ENCODE measurements around the gene YIF1A. TPM values are rescaled to one million over a fixed set of nuclear protein-coding genes. Genes with fewer than 3 reads are reported as not detected.

YIF1A gene
- total and polyA plus RNA-seq, 2 of the 4 experiments (the other 2 are of a cell fraction) = 128 to 207 TPM

DNA sequence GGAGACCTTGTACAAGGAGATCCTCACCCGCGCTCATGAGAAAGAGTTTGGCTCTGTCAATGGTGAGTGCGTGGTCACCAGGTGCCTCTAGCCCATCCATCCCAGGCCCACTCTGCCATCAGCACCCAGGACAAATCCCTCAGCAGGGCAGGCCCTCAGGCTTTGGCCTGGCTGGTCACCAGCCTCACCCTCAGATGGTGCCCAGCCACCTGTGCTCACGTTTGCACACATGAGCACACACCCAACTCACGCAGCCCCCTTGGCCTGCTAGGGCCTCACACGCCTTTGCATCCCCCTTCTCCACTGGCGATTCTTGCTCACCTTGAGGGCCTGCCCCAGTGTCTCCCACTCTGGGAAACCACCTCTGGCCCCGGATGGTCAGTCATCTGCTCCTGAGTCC, 24.6 kb downstream of the YIF1A start:
- no peak overlapping the region for H2BK120ac ChIP-seq (ENCODE audit: low read depth, low read length)
- H4K91ac ChIP-seq (ENCODE audit: insufficient read depth, low read depth, low read length) = no peak overlapping the region
- POLR2A ChIA-PET (ENCODE audit: unreplicated experiment) = no interaction called here
- H2BK15ac ChIP-seq (ENCODE audit: low read depth, low read length) = no peak overlapping the region
- H4K20me1 ChIP-seq (ENCODE audit: insufficient read depth, low read length) = peaks cover 16% of the 10 kb centered on the region; the same call in 1 of the 2 replicates
- no peak overlapping the region for H3K4me2 ChIP-seq (ENCODE audit: low read depth, low read length)
- no peak overlapping the region for H4K5ac ChIP-seq (ENCODE audit: low read depth, low read length)
- H3K4me1 ChIP-seq (ENCODE audit: control insufficient read depth, insufficient read depth, low read length) = peaks cover 4% of the 10 kb centered on the region; the same call in 1 of the 2 replicates
- in situ Hi-C loops (cut with MboI; ENCODE audit: low sequenced_read_pairs) (no loop called here), intact Hi-C loops (cut with micrococcal nuclease) (no loop called here), dilution Hi-C loops (cut with HindIII; ENCODE audit: low sequenced_read_pairs, unreplicated experiment) (no loop called here)
- no peak overlapping the region for H2AK5ac ChIP-seq (ENCODE audit: low read depth, low read length)
- H3K14ac ChIP-seq (replicated peaks; ENCODE audit: low read depth, low read length) = no peak overlapping the region
- no TSS peak for BruUV-seq (replicated peaks)
- no peaks in the 10 kb centered on the region; the same call in 1 of the 2 replicates for H3K9me1 ChIP-seq (ENCODE audit: insufficient read depth, low read length)
- H2AFZ ChIP-seq (replicated peaks; ENCODE audit: low read length, poor library complexity) = no peak overlapping the region
- DNase-seq = no peak
- no peak overlapping the region for H3K9ac ChIP-seq (ENCODE audit: low read depth, low read length)
- no peak overlapping the region for H3K27ac ChIP-seq (ENCODE audit: insufficient read depth, low read length)
- 84% methylated on average over 6 of the region's 8 CpGs; no CpG with 5 or more reads in 1 of the 2 experiments for WGBS, 2 experiments (ENCODE audit: extremely low coverage in 2 of 2, insufficient read length in 1 of 2)
- CTCF ChIA-PET = no interaction called here
- no peaks in the 10 kb centered on the region for H3K27me3 ChIP-seq (ENCODE audit: control insufficient read depth, insufficient read depth, low read length)
- no peak overlapping the region for H3K56ac ChIP-seq (ENCODE audit: extremely low read depth, insufficient read depth, low read length)
- no peak overlapping the region for H3K23ac ChIP-seq (ENCODE audit: low read depth, low read length)
- H3K36me3 ChIP-seq (ENCODE audit: control insufficient read depth, insufficient read depth, low read length) = peaks cover 47% of the 10 kb centered on the region
- H3K4me3 ChIP-seq (ENCODE audit: insufficient read depth, low read depth, low read length) = no peak overlapping the region
- H2BK5ac ChIP-seq (ENCODE audit: low read depth, low read length, poor library complexity, severe bottlenecking) = no peak overlapping the region
- no peaks in the 10 kb centered on the region for H3K9me3 ChIP-seq (ENCODE audit: control insufficient read depth, insufficient read depth, low read length)
- H3K18ac ChIP-seq (ENCODE audit: low read depth, low read length) = no peak overlapping the region
- H4K8ac ChIP-seq (ENCODE audit: low read depth in 2 of 2, low read length in 2 of 2) = no peak overlapping the region
- H3K4ac ChIP-seq (ENCODE audit: low read depth, low read length) = no peak overlapping the region
- no peak for ATAC-seq (ENCODE audit: low read depth)
- H3K79me1 ChIP-seq (ENCODE audit: low read depth in 1 of 2, low read length in 2 of 2) = peaks cover 11 to 44% of the 10 kb centered on the region in 2 experiments
- H2BK20ac ChIP-seq (ENCODE audit: low read depth, low read length) = no peak overlapping the region
- H2AK9ac ChIP-seq (replicated peaks; ENCODE audit: low read depth, low read length, poor library complexity) = no peak overlapping the region
- no peak for TF ChIP-seq MXI1 (IDR thresholded peaks at IDR 0.05; ENCODE audit: borderline replicate concordance, low read depth, low read length)
- no peak for TF ChIP-seq RAD21 (IDR thresholded peaks at IDR 0.05; ENCODE audit: low read length)
- TF ChIP-seq FOS (IDR thresholded peaks at IDR 0.05; ENCODE audit: low read depth, low read length) = no peak
- no peak for TF ChIP-seq NFE2L2 (IDR thresholded peaks at IDR 0.05; ENCODE audit: low read depth, low read length)
- TF ChIP-seq RCOR1 (IDR thresholded peaks at IDR 0.05; ENCODE audit: insufficient replicate concordance, low read length) = no peak
- TF ChIP-seq MAFK (IDR thresholded peaks at IDR 0.05; ENCODE audit: low read depth, low read length) = no peak
- TF ChIP-seq RFX5 (IDR thresholded peaks at IDR 0.05; ENCODE audit: low read depth, low read length) = no peak
- no peak for TF ChIP-seq POLR2A (IDR thresholded peaks at IDR 0.05; ENCODE audit: low read depth, low read length)
- TF ChIP-seq BHLHE40 (IDR thresholded peaks at IDR 0.05; ENCODE audit: low read depth, low read length) = no peak
- TF ChIP-seq CEBPB (IDR thresholded peaks at IDR 0.05; ENCODE audit: low read depth, low read length) = no peak
- TF ChIP-seq, protein P1, sequence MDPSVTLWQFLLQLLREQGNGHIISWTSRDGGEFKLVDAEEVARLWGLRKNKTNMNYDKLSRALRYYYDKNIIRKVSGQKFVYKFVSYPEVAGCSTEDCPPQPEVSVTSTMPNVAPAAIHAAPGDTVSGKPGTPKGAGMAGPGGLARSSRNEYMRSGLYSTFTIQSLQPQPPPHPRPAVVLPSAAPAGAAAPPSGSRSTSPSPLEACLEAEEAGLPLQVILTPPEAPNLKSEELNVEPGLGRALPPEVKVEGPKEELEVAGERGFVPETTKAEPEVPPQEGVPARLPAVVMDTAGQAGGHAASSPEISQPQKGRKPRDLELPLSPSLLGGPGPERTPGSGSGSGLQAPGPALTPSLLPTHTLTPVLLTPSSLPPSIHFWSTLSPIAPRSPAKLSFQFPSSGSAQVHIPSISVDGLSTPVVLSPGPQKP (IDR thresholded peaks at IDR 0.05; ENCODE audit: borderline replicate concordance, low read depth, low read length) = no peak
- TF ChIP-seq, protein P2, sequence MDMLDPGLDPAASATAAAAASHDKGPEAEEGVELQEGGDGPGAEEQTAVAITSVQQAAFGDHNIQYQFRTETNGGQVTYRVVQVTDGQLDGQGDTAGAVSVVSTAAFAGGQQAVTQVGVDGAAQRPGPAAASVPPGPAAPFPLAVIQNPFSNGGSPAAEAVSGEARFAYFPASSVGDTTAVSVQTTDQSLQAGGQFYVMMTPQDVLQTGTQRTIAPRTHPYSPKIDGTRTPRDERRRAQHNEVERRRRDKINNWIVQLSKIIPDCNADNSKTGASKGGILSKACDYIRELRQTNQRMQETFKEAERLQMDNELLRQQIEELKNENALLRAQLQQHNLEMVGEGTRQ (IDR thresholded peaks at IDR 0.05; ENCODE audit: low read depth, low read length) = no peak
- TF ChIP-seq SMC3 (IDR thresholded peaks at IDR 0.05; ENCODE audit: low read depth, low read length) = no peak
- TF ChIP-seq, protein P3, sequence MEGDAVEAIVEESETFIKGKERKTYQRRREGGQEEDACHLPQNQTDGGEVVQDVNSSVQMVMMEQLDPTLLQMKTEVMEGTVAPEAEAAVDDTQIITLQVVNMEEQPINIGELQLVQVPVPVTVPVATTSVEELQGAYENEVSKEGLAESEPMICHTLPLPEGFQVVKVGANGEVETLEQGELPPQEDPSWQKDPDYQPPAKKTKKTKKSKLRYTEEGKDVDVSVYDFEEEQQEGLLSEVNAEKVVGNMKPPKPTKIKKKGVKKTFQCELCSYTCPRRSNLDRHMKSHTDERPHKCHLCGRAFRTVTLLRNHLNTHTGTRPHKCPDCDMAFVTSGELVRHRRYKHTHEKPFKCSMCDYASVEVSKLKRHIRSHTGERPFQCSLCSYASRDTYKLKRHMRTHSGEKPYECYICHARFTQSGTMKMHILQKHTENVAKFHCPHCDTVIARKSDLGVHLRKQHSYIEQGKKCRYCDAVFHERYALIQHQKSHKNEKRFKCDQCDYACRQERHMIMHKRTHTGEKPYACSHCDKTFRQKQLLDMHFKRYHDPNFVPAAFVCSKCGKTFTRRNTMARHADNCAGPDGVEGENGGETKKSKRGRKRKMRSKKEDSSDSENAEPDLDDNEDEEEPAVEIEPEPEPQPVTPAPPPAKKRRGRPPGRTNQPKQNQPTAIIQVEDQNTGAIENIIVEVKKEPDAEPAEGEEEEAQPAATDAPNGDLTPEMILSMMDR (conservative IDR thresholded peaks at IDR 0.05; ENCODE audit: low read depth, low read length) = no peak
- no peak for TF ChIP-seq MAZ (IDR thresholded peaks at IDR 0.05; ENCODE audit: borderline replicate concordance, low read depth, low read length)
- TF ChIP-seq CHD1 (IDR thresholded peaks at IDR 0.05; ENCODE audit: low read depth, low read length) = no peak
